Mammary epithelial cell (primary cell): ENCODE measurements around the gene BANP.

Experiments
- EZH2 ChIP-seq: IDR thresholded peaks from 2 replicates; pipeline ENCODE4 v1.6.1; 2012; ENCODE audit warnings: low read length, inconsistent platforms, borderline replicate concordance
- TF ChIP-seq, protein P1 (sequence below), 2 donors: IDR thresholded peaks in 1 of 2; conservative IDR thresholded peaks in 1 of 2; 2 replicates each; pipeline ENCODE4 v1.5.1; 2011 to 2012; ENCODE audit warnings: inconsistent platforms in 2 of 2, low read length in 2 of 2, mild to moderate bottlenecking in 2 of 2, control low read depth in 1 of 2, low read depth in 1 of 2; ENCODE audit not compliant: insufficient read depth in 1 of 2; ENCODE audit errors: extremely low read depth in 1 of 2

GRCh38 chr16:88078111-88078775 is 127.0 kb downstream of the BANP start:
- TF ChIP-seq, protein P1, sequence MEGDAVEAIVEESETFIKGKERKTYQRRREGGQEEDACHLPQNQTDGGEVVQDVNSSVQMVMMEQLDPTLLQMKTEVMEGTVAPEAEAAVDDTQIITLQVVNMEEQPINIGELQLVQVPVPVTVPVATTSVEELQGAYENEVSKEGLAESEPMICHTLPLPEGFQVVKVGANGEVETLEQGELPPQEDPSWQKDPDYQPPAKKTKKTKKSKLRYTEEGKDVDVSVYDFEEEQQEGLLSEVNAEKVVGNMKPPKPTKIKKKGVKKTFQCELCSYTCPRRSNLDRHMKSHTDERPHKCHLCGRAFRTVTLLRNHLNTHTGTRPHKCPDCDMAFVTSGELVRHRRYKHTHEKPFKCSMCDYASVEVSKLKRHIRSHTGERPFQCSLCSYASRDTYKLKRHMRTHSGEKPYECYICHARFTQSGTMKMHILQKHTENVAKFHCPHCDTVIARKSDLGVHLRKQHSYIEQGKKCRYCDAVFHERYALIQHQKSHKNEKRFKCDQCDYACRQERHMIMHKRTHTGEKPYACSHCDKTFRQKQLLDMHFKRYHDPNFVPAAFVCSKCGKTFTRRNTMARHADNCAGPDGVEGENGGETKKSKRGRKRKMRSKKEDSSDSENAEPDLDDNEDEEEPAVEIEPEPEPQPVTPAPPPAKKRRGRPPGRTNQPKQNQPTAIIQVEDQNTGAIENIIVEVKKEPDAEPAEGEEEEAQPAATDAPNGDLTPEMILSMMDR (conservative IDR thresholded peaks at IDR 0.05 in 1 of 2, IDR thresholded peaks at IDR 0.05 in 1 of 2; ENCODE audit: extremely low read depth in 1 of 2, insufficient read depth in 1 of 2, low read depth in 1 of 2, low read length in 2 of 2), result no peak
- no peak for TF ChIP-seq EZH2
